IMR-90 (cell line): Measurements from ENCODE around the gene DNAJB9. TPM values are rescaled to one million over a fixed set of nuclear protein-coding genes. Genes with fewer than 3 reads are reported as not detected.
A peak's percentile ranks its signal among the peaks of the same experiment; 100 is the strongest.

Experiments used
- ATAC-seq: fragments of 200-7000 bp; cut with Tn5 transposase; 2 replicates; pipeline ENCODE4 v1.9.1; 2020; ENCODE audit warnings: low read depth, mild to moderate bottlenecking, moderate library complexity
- BruUV-seq: library from RNA; stranded (reverse); fragments of 400-500 nt; replicated peaks from 2 replicates; lab custom pipeline; 2021; lab: Mats Ljungman, UMichigan
- CTCF ChIA-PET: fragments of 300-600 bp; formaldehyde crosslinking; extraction: SDS; loops from one replicate; lab custom pipeline; 2021; ENCODE audit warnings: antibody characterized with exemption; lab: Yijun Ruan, JAX
- POLR2A ChIA-PET: fragments of 300-600 bp; sonication (Branson Sonifier 250); formaldehyde crosslinking; loops from one replicate; lab custom pipeline; 2022; ENCODE audit warnings: antibody characterized with exemption; ENCODE audit not compliant: unreplicated experiment; lab: Charles Lee
- DNase-seq: peaks from one replicate; pipeline ENCODE4 v3.0.0; 2013
- H2AFZ ChIP-seq: replicated peaks from 2 replicates; pipeline ENCODE3; 2013; ENCODE audit warnings: low read length, mild to moderate bottlenecking; ENCODE audit not compliant: poor library complexity
- H2AK5ac ChIP-seq: 2 replicates; pipeline ENCODE4 v1.6.1; 2013; ENCODE audit warnings: low read depth, low read length, inconsistent platforms
- H2AK9ac ChIP-seq: replicated peaks from 2 replicates; pipeline ENCODE3; 2013; ENCODE audit warnings: mild to moderate bottlenecking, low read depth, low read length, moderate library complexity; ENCODE audit not compliant: poor library complexity
- H2BK120ac ChIP-seq: 2 replicates; pipeline ENCODE4 v1.6.1; 2013; ENCODE audit warnings: low read depth, low read length, inconsistent platforms
- H2BK15ac ChIP-seq: 3 replicates; pipeline ENCODE4 v1.6.1; 2013; ENCODE audit warnings: low read depth, low read length, inconsistent platforms
- H2BK20ac ChIP-seq: 2 replicates; pipeline ENCODE4 v1.6.1; 2013; ENCODE audit warnings: low read depth, mild to moderate bottlenecking, inconsistent platforms, low read length, moderate library complexity
- H2BK5ac ChIP-seq: 2 replicates; pipeline ENCODE4 v1.6.1; 2013; ENCODE audit warnings: mild to moderate bottlenecking, low read depth, low read length, inconsistent platforms; ENCODE audit not compliant: poor library complexity, severe bottlenecking
- H3K14ac ChIP-seq: replicated peaks from 2 replicates; pipeline ENCODE4 v1.6.1; 2013; ENCODE audit warnings: low read depth, low read length, inconsistent platforms
- H3K18ac ChIP-seq: 2 replicates; pipeline ENCODE4 v1.6.1; 2013; ENCODE audit warnings: low read depth, low read length, control low read depth
- H3K23ac ChIP-seq: 2 replicates; pipeline ENCODE4 v1.6.1; 2013; ENCODE audit warnings: low read depth, low read length, inconsistent platforms
- H3K27ac ChIP-seq: 2 replicates; pipeline ENCODE4 v1.5.1; 2013; ENCODE audit warnings: mild to moderate bottlenecking, control low read depth, low read length; ENCODE audit not compliant: insufficient read depth
- H3K27me3 ChIP-seq: 2 replicates; pipeline ENCODE4 v1.6.1; 2013; ENCODE audit warnings: low read length; ENCODE audit not compliant: control insufficient read depth, insufficient read depth
- H3K36me3 ChIP-seq: 2 replicates; pipeline ENCODE4 v1.6.1; 2013; ENCODE audit warnings: low read length, mixed read lengths; ENCODE audit not compliant: control insufficient read depth, insufficient read depth
- H3K4ac ChIP-seq: 2 replicates; pipeline ENCODE4 v1.6.1; 2013; ENCODE audit warnings: low read depth, low read length, inconsistent platforms
- H3K4me1 ChIP-seq: 2 replicates; pipeline ENCODE4 v1.6.1; 2013; ENCODE audit warnings: low read length, mixed read lengths; ENCODE audit not compliant: control insufficient read depth, insufficient read depth
- H3K4me2 ChIP-seq: 2 replicates; pipeline ENCODE4 v1.6.1; 2013; ENCODE audit warnings: low read depth, mild to moderate bottlenecking, control low read depth, low read length, moderate library complexity
- H3K4me3 ChIP-seq: 2 replicates; pipeline ENCODE4 v1.5.1; 2013; ENCODE audit warnings: low read depth, mild to moderate bottlenecking, control low read depth, low read length, moderate library complexity; ENCODE audit not compliant: insufficient read depth
- H3K56ac ChIP-seq: 2 replicates; pipeline ENCODE4 v1.6.1; 2013; ENCODE audit warnings: low read length, inconsistent platforms; ENCODE audit not compliant: insufficient read depth; ENCODE audit errors: extremely low read depth
- H3K79me1 ChIP-seq, 2 experiments: 2 replicates each; pipeline ENCODE4 v1.6.1; 2013; ENCODE audit warnings: low read length in 2 of 2, inconsistent platforms in 1 of 2, low read depth in 1 of 2
- H3K9ac ChIP-seq: 2 replicates; pipeline ENCODE4 v1.6.1; 2013; ENCODE audit warnings: low read depth, low read length, control low read depth
- H3K9me1 ChIP-seq: 2 replicates; pipeline ENCODE4 v1.6.1; 2013; ENCODE audit warnings: low read length, inconsistent platforms; ENCODE audit not compliant: insufficient read depth
- H3K9me3 ChIP-seq: 2 replicates; pipeline ENCODE4 v1.6.1; 2013; ENCODE audit warnings: low read length; ENCODE audit not compliant: control insufficient read depth, insufficient read depth
- H4K20me1 ChIP-seq: 2 replicates; pipeline ENCODE4 v1.6.1; 2013; ENCODE audit warnings: low read length, inconsistent platforms; ENCODE audit not compliant: insufficient read depth
- H4K5ac ChIP-seq: 2 replicates; pipeline ENCODE4 v1.6.1; 2013; ENCODE audit warnings: mild to moderate bottlenecking, low read depth, low read length, control low read depth
- H4K8ac ChIP-seq, 2 experiments: 2 replicates each; pipeline ENCODE4 v1.6.1; 2013; ENCODE audit warnings: low read depth in 2 of 2, low read length in 2 of 2, control low read depth in 1 of 2, inconsistent platforms in 1 of 2
- H4K91ac ChIP-seq: 2 replicates; pipeline ENCODE4 v1.6.1; 2013; ENCODE audit warnings: low read depth, low read length, inconsistent platforms; ENCODE audit not compliant: insufficient read depth
- CTCF ChIP-seq: conservative IDR thresholded peaks from 2 replicates; pipeline ENCODE4 v1.5.1; 2012; ENCODE audit warnings: mild to moderate bottlenecking, low read depth, low read length, improper control_type of control experiment
- USF2 ChIP-seq: fragments of 150-350 bp; IDR thresholded peaks from 2 replicates; pipeline ENCODE4 v1.6.1; 2017; ENCODE audit warnings: mild to moderate bottlenecking, antibody characterized with exemption, low read length, low read depth
- WGBS, 2 experiments: methylation state at CpG; one replicate each; pipeline versions ENCODE4 v1.1.5 to v1.1.7; 2013; ENCODE audit warnings: missing lambda C conversion rate in 2 of 2; ENCODE audit not compliant: insufficient read length in 1 of 2; ENCODE audit errors: extremely low coverage in 2 of 2; 5-methylcytosine and 5-hydroxymethylcytosine counted together
- dilution Hi-C: fragments of 300-500 bp; cut with HindIII; formaldehyde crosslinking; loops from one replicate; pipeline ENCODE4 v1.14.3; 2018; ENCODE audit warnings: low sequenced_read_pairs; ENCODE audit not compliant: unreplicated experiment
- in situ Hi-C: fragments of 300-500 bp; cut with MboI; formaldehyde crosslinking; loops from 3 replicates; pipeline ENCODE4 v1.14.3; 2019; ENCODE audit warnings: low sequenced_read_pairs, inconsistent platforms, mixed read lengths
- intact Hi-C: fragments of 100-400 bp; cut with micrococcal nuclease; formaldehyde crosslinking; loops from 2 replicates; pipeline ENCODE4 v1.10.0; 2022
- polyA plus RNA-seq, 3 experiments: library from polyadenylated mRNA; depleted of rRNA; stranded (reverse); fragments of >200 nt; gene quantifications; 2 replicates each; pipeline ENCODE4 v1.2.3, GENCODE V29; 2012; ENCODE audit warnings: low replicate concordance in 1 of 3
- total RNA-seq: library from RNA; depleted of rRNA; stranded (reverse); fragments of >200 nt; gene quantifications from 2 replicates; pipeline ENCODE4 v1.2.3, GENCODE V29; 2012

The DNAJB9 gene
- total and polyA plus RNA-seq, 2 of the 4 experiments (the other 2 are of a cell fraction), result 3.8 to 44.6 TPM

- no peak for DNase-seq
- Histone ChIP-seq H2BK120ac (peak overlapping the region; percentile 28), H3K79me1 (peaks cover 11 to 22% of the 10 kb centered on the region in 2 experiments; a peak in 3 of 4 replicates), H3K4me2 (peak overlapping the region; percentile 76), H4K20me1 (no peaks in the 10 kb centered on the region), H3K9me1 (no peaks in the 10 kb centered on the region), H4K5ac (peak overlapping the region; percentile 91), H3K36me3 (peaks cover 1% of the 10 kb centered on the region; the same call in 1 of the 2 replicates), H3K4me1 (0 out of 2 replicates have a peak, but pooled peaks cover 1% of the 10 kb centered on the region), H3K9ac (peak overlapping the region; percentile 94), H3K18ac (peak overlapping the region; percentile 43), H3K27me3 (no peaks in the 10 kb centered on the region), H2BK5ac (peak overlapping the region; percentile 85), H4K91ac (peak overlapping the region; percentile 66), H2BK20ac (no peak overlapping the region), H3K9me3 (no peaks in the 10 kb centered on the region), H3K4me3 (peak overlapping the region; percentile 79), H2AFZ (peak overlapping the region; percentile 96), H2BK15ac (no peak overlapping the region), H3K14ac (peak overlapping the region; percentile 94), H3K4ac (peak overlapping the region; percentile 92), H2AK9ac (peak overlapping the region; percentile 94), H3K27ac (peak overlapping the region; percentile 93), H3K56ac (peak overlapping the region; percentile 91), H4K8ac (peak overlapping the region; percentile 77 to 95), H2AK5ac (peak overlapping the region; percentile 81), H3K23ac (peak overlapping the region; percentile 49)
- POLR2A ChIA-PET, result no interaction called here
- in situ Hi-C loops (no loop called here), dilution Hi-C loops (no loop called here), intact Hi-C loops (no loop called here)
- BruUV-seq, result TSS peak; percentile 44
- 0% methylated on average over 3 of the region's 24 CpGs; no CpG with 5 or more reads in 1 of the 2 experiments for WGBS, 2 experiments
- no peak for ATAC-seq
- CTCF ChIA-PET, result no interaction called here
- 0 out of 2 replicates have a peak, but pooled peaks have one; percentile 4 for TF ChIP-seq USF2
- TF ChIP-seq CTCF, result no peak
These were observed 783 bp upstream of the DNAJB9 start for GRCh38 chr7:108568801-108569380.
